Muscle of leg (tissue), 11 donors: ENCODE measurements around the gene COL15A1. TPM values are rescaled to one million over a fixed set of nuclear protein-coding genes. Genes with fewer than 3 reads are reported as not detected.

Experiments used
- DNase-seq: peaks from one replicate; pipeline ENCODE4 v3.0.0; 2013
- H3K27ac ChIP-seq: one replicate; pipeline ENCODE4 v1.5.1; 2013; ENCODE audit warnings: mild to moderate bottlenecking, low read length, control low read depth
- H3K27me3 ChIP-seq: one replicate; pipeline ENCODE4 v1.6.1; 2013; ENCODE audit warnings: low read length; ENCODE audit not compliant: control insufficient read depth, insufficient read depth
- H3K36me3 ChIP-seq: one replicate; pipeline ENCODE4 v1.6.1; 2013; ENCODE audit warnings: low read length; ENCODE audit not compliant: control insufficient read depth, insufficient read depth
- H3K4me1 ChIP-seq: one replicate; pipeline ENCODE4 v1.6.1; 2013; ENCODE audit warnings: low read length; ENCODE audit not compliant: control insufficient read depth, insufficient read depth
- H3K4me3 ChIP-seq: one replicate; pipeline ENCODE4 v1.5.1; 2013; ENCODE audit warnings: low read length, control low read depth
- H3K9me3 ChIP-seq: replicated peaks from 2 replicates; pipeline ENCODE4 v1.6.1; 2013; ENCODE audit warnings: low read depth, low read length; ENCODE audit not compliant: control insufficient read depth
- WGBS: methylation state at CpG from one replicate; pipeline ENCODE4 v1.1.5; 2013; ENCODE audit warnings: missing lambda C conversion rate; ENCODE audit not compliant: insufficient coverage; 5-methylcytosine and 5-hydroxymethylcytosine counted together
- polyA plus RNA-seq, 8 donors: library from polyadenylated mRNA; unstranded; fragments of 120-200 nt; gene quantifications; one replicate each; pipeline versions ENCODE4 v1.2.1 to v1.2.3, GENCODE V29; 2013; ENCODE audit warnings: inconsistent platforms in 1 of 8, low replicate concordance in 1 of 8; ENCODE audit not compliant: insufficient read length in 8 of 8, insufficient read depth in 1 of 8
- total RNA-seq: library from RNA; stranded (reverse); fragments of 120-200 nt; gene quantifications from one replicate; pipeline ENCODE4 v1.2.4, GENCODE V29; 2013

COL15A1 gene
- total and polyA plus RNA-seq, 9 donors = 169 to 259 (median 197) TPM

DNA sequence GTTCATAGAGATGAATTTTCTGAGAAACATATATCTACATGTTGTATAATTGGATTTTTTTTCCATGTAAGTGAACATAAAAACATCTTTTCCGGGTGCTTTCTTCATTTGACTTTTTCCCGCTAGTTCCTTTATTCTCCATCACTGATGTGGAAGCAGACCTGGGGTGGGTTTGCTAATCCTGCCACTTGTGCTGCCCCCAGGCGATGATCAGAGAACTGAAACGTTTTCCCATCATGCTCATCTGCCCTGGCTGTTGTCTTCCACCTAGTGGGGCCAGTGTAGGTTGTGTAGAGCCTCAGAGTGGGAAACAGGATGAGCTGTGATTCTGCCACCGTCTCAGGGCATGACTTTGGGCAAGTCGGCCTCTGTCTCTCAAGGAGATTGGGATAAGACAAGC lies 127.0 kb downstream of the COL15A1 start:
- H3K27ac ChIP-seq = no peak overlapping the region
- peaks cover 15% of the 10 kb centered on the region for H3K4me1 ChIP-seq
- 60% methylated on average over 1 of the region's 6 CpGs for WGBS
- no peaks in the 10 kb centered on the region for H3K9me3 ChIP-seq
- no peak overlapping the region for H3K4me3 ChIP-seq
- DNase-seq = no peak
- no peaks in the 10 kb centered on the region for H3K27me3 ChIP-seq
- peaks cover 41% of the 10 kb centered on the region for H3K36me3 ChIP-seq

DNA sequence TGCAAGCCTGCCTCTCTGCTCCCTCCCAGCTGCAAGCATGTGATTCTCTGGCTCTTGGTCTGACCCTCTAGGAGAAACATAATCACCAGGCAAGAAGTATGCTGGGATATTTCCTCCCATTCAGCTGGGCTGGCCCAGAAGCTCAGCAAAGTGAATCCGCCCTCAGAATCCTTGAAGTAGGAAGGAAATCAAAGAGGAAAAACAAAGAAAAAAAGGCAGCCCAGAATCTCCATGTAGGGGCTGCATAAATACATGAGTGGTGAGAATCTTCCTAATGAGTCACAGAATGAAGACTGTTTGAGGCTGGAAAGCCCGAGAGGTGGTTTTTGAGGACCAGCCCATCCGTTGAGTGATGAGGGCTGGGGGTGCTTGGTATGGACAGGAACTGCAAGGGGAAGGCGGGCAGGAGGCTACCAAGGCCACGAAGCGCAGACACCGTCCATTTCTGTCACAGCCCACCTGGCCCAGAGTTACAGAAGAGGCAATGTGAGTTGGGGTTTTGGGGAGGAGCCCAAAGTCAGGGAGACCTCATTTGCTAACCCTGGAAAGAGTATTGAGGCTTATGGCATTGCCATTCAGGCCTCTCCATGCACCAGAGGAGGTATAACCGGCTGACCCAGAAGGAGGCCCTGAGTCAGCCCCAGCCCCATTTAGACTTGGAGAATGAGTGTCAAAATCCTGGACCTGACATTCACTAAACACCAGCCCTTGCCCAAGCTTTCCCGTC lies 127.8 kb downstream of the COL15A1 start:
- peaks cover 38% of the 10 kb centered on the region for H3K36me3 ChIP-seq
- peak; percentile 57 for DNase-seq
- WGBS = 92% methylated on average over 9 of the region's 9 CpGs
- no peak overlapping the region for H3K4me3 ChIP-seq
- no peaks in the 10 kb centered on the region for H3K9me3 ChIP-seq
- no peaks in the 10 kb centered on the region for H3K27me3 ChIP-seq
- H3K4me1 ChIP-seq = peaks cover 21% of the 10 kb centered on the region
- H3K27ac ChIP-seq = no peak overlapping the region

DNA sequence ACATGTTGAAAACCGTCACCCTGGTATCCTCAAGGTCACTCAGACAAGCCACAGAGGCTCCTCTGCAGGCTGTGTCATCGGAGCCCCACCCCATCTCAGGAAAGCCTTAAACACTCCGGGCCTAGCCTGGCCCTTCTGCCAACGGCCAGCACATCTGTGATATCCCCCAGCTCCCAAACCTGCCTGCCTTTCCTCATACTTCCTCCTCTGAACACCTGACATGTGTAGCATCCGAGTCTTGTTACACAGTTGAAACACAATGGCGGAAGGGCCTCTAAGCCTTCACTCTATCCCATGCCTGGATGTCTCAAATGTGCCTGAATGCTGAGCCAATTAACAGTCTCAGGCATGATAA lies 128.3 kb downstream of the COL15A1 start:
- peaks cover 25% of the 10 kb centered on the region for H3K4me1 ChIP-seq

DNA sequence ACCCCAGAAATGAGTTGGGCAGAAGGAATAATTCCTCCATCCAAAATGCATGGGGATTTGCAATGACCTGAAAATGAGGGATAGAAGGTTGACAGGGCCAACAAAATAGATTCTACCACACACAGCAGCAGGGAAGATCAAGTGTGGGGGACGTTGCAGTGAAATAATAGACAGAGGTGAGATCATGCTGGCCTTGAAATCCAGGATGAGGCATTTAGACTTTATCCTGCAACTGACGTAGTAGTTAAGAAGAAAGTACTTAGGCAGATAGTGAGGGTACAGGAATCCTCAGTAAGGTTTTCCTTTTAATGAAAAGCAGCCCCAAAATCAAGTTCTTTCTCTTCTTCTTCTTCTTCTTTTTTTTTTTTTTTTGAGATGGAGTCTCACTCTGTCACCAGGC lies 129.6 kb downstream of the COL15A1 start:
- Histone ChIP-seq H3K27me3 (no peaks in the 10 kb centered on the region), H3K4me1 (peaks cover 25% of the 10 kb centered on the region), H3K36me3 (peaks cover 28% of the 10 kb centered on the region), H3K27ac (no peak overlapping the region), H3K4me3 (no peak overlapping the region), H3K9me3 (no peaks in the 10 kb centered on the region)
- no peak for DNase-seq
- WGBS = no CpG with 5 or more reads among the region's 2 CpGs

More for the DNA sequence above, 128.3 kb downstream of the COL15A1 start:
- H3K27ac ChIP-seq = no peak overlapping the region
- no peaks in the 10 kb centered on the region for H3K27me3 ChIP-seq
- peaks cover 36% of the 10 kb centered on the region for H3K36me3 ChIP-seq
- no peak for DNase-seq
- WGBS = 83% methylated on average over 3 of the region's 6 CpGs
- H3K9me3 ChIP-seq = no peaks in the 10 kb centered on the region
- H3K4me3 ChIP-seq = no peak overlapping the region

DNA sequence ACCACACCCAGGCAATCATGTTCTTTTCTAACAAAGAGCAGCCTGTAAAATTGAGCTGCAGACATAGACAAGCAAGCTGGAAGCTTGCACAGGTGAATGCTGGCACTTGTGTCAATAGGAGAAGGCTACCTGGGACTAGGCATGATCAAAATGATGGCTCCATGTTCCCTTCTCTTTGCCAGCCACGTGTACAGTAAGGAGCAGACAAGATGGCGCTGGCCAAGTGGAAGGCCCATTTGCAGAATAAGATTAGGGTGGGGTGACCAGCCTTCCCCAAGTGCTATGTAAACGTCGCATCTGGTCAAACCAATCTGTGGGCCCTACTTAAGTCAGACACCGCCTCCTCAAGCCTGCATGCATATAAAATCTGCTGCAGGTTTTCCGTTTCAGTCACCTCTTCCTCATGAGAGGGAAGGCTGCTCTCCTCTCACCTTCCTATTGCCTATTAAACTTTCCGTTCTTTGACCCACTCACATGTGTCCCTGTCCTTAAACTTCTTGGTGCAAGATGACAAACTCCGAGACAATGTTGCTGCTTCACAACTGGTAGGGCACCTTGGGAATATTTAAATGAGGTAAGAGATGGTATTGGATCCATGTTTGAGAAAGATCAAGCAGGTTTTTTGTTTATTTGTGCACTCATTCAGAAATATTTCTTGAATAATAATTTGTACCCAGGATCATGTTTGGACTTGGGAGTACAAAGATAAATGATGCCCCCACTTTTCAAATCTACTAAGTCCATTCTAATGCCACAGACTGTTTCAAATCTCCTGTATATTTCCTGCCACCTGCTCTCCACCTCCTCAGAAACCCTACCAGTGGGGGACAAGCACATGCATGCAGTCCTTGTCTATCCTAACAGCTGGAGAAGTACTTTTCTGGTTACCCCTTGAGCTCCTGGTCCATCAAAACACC lies 130.5 kb downstream of the COL15A1 start:
- Histone ChIP-seq H3K4me1 (peaks cover 25% of the 10 kb centered on the region), H3K36me3 (peaks cover 19% of the 10 kb centered on the region), H3K27ac (no peak overlapping the region), H3K4me3 (no peak overlapping the region), H3K27me3 (no peaks in the 10 kb centered on the region), H3K9me3 (no peaks in the 10 kb centered on the region)
- no peak for DNase-seq
- 80% methylated on average over 2 of the region's 8 CpGs for WGBS

DNA sequence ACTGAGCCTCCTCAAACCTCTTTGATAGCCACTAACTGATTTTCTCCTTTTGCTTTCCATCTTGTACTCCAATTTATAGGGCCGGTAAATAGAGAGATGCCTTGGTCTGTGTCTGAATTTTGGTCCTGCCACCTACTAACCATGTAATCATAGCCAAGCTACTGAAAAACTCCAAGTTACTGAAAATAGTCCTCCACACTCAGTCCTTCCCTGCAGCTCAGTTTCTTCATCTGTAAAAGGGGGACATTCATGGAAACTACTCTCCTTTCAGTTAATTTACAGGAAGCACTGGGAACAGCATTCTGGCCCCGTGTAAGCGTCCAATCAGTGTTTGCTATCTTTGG lies 131.2 kb downstream of the COL15A1 start:
- DNase-seq = no peak
- Histone ChIP-seq H3K27ac (peak overlapping the region; percentile 47), H3K27me3 (no peaks in the 10 kb centered on the region), H3K36me3 (peaks cover 15% of the 10 kb centered on the region), H3K9me3 (no peaks in the 10 kb centered on the region), H3K4me1 (peaks cover 23% of the 10 kb centered on the region), H3K4me3 (no peak overlapping the region)
- 80% methylated on average over 3 of the region's 3 CpGs for WGBS

DNA sequence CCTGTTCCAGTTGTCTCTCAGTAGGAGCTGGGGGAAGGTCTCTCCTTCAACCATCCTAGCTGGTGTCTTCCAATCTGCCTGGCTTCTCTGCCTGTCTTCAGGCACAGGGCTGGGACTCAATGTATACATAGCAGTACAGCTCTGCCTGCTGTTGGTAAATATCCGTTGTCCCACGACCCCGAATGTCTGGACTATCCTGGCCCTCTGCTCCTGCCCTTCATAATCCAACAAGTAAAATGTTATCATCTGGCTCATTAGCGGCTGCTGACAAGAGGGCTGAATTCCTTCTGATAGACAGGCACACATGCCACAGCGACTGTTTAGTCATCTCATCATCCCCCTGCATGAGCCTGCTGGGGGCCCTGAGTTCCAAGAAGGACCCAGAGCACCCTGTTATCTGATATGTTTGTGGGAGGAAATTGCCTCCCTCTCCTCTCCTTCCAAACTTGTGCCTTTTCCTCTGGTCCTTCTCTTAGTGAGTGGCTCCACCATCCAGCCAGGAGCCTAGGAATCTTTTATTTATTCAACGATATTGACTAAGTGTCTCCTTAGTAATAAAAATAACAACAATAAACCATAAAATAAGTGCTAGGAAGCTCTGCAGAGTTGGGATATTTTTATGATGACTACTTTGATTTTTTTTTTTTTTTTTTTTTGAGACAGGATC lies 131.7 kb downstream of the COL15A1 start:
- Histone ChIP-seq H3K4me1 (peaks cover 23% of the 10 kb centered on the region), H3K4me3 (no peak overlapping the region), H3K27ac (peak overlapping the region; percentile 47), H3K27me3 (no peaks in the 10 kb centered on the region), H3K36me3 (peaks cover 15% of the 10 kb centered on the region), H3K9me3 (no peaks in the 10 kb centered on the region)
- DNase-seq = peak; percentile 63
- 74% methylated on average over 3 of the region's 6 CpGs for WGBS

DNA sequence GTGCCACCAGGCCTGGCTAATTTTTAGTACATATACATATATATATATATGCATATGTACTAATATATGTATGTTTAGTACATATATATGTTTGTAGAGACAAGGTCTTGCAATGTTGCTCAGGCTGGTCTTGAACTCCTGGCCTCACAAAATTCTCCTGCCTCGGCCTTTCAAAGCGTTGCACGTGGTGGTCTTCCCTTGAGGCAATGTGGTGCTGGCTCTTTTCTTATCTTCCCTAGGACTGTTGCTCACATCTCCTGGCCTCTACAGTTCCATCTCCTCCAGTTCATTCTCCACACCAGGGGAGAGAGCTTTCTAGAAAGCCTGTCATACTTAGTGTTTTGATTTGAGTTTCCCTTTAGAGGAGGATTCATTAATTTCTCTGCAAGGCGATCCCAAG lies 132.3 kb downstream of the COL15A1 start:
- H3K27me3 ChIP-seq = no peaks in the 10 kb centered on the region
- 100% methylated on average over 1 of the region's 4 CpGs for WGBS
- peaks cover 10% of the 10 kb centered on the region for H3K36me3 ChIP-seq
- H3K4me3 ChIP-seq = no peak overlapping the region
- H3K9me3 ChIP-seq = no peaks in the 10 kb centered on the region
- H3K4me1 ChIP-seq = peaks cover 23% of the 10 kb centered on the region
- peak overlapping the region; percentile 9 for H3K27ac ChIP-seq
- DNase-seq = no peak

DNA sequence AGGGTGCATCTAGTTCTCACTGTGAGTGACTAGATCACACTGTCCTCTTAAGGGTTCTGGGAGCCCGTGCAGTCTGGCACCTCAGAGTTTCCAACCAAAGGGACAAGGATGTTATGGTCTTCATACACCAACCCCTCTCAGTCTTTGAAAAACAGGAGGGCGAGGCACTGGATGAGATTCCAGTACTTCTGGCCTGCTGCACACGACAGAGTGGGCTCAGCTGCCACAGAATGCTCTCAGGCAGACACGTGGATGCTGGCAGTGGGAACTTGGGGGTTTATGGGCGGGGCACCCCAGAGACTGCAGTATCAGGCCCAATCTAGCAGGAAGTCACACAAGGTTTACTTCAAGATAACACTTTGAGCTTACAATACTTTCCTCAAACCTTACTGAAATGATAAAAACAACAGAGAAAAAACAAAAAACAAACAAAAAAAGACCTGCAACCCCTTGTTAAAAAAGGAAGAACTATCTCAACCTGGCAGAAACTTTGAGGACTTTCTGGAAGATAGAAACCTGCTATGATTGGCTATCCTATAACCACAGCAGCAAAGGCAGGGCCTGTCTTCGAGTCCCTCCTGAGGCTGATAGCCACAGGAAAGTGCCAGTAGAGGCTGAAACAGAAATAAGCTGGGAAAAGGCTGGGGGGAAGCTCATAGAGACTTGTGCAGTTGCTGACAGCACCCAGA lies 132.9 kb downstream of the COL15A1 start:
- 28% methylated on average over 3 of the region's 6 CpGs for WGBS
- no peak for DNase-seq

More for the DNA sequence above, 132.9 kb downstream of the COL15A1 start:
- Histone ChIP-seq H3K9me3 (no peaks in the 10 kb centered on the region), H3K4me1 (peaks cover 23% of the 10 kb centered on the region), H3K27ac (peak overlapping the region; percentile 9), H3K4me3 (no peak overlapping the region), H3K27me3 (no peaks in the 10 kb centered on the region), H3K36me3 (peaks cover 4% of the 10 kb centered on the region)
